ENCODE measurements around the gene COA1. TPM values are rescaled to one million over a fixed set of nuclear protein-coding genes. Genes with fewer than 3 reads are reported as not detected.

Gene COA1
- total RNA-seq, 2 donors from 2014 or later: 53.6 to 56.0 TPM

DNA sequence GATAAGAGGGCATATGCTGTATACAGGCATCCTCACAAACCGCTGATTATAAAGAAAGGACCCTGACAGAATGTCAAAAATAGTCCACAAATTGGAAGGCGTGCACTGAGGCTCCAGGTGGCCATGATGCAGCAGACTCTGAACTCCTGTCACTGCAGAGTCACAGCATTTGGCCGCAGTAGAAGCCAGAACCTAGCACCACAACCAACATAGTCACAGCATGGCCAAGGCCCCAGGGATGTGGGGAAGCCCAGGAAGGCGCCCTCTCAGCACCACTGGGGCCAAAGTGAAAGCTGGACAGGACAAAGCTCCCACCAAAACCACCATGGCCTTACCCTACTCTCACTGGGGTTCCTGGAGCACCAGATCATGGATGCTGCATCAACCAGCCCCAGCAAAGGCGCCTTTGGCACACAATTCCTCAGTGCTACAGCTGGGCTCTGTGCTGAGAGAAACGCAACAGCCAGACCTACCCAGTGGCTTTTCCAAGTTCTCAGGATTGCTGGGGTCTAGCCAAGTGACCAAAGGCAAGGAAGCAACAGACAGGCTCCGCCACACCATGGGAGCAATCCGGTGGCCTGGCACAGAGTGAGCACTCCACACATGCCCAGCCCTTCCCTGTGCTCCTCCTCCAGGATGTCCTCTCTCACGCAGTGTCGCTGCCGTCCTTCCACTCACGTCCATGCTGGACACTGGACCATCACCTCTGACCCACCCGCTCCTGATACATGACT, 86.3 kb downstream of the COA1 start:
- no peak for TF ChIP-seq CTCF (IDR thresholded peaks at IDR 0.05)
- Histone ChIP-seq H3K27ac (no peak overlapping the region), H3K4me1 (peaks cover 0 to 49% of the 10 kb centered on the region in 2 donors), H3K27me3 (no peaks in the 10 kb centered on the region), H3K9me3 (no peaks in the 10 kb centered on the region), H3K36me3 (peaks cover 12% of the 10 kb centered on the region), H3K4me3 (no peak overlapping the region)
- DNase-seq (ENCODE audit: low spot score): no peak

DNA sequence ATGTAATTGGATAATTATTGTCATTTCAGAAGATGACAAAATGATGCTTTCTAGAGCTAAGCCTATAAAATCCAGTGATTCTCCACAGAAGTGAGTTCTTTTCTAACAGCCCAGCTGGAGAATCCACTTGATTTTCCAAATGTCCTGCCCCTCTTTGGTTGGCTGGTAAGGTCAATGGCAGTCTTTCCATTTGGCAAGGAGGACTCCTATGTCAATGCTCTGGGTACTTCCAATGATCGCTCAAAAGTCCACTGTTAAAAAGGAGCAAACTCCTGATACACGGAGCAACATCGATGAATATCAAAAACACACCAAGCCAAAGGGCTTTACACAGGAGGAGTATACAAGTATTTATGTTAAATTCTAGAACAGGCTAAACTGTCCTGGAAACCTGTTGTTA, 88.6 kb downstream of the COA1 start:
- Histone ChIP-seq H3K36me3 (peaks cover 19% of the 10 kb centered on the region), H3K4me1 (peaks cover 0 to 35% of the 10 kb centered on the region in 2 donors), H3K9me3 (no peaks in the 10 kb centered on the region), H3K27me3 (no peaks in the 10 kb centered on the region), H3K27ac (peak overlapping the region; percentile 32 to 70), H3K4me3 (no peak overlapping the region)
- no peak for TF ChIP-seq CTCF (IDR thresholded peaks at IDR 0.05)
- no peak for DNase-seq (ENCODE audit: low spot score)

- peaks cover 19% of the 10 kb centered on the region for H3K36me3 ChIP-seq
- DNase-seq (ENCODE audit: low spot score): no peak
- H3K9me3 ChIP-seq: no peaks in the 10 kb centered on the region
- peaks cover 0 to 28% of the 10 kb centered on the region in 2 donors for H3K4me1 ChIP-seq
- H3K27ac ChIP-seq: peak overlapping the region; percentile 32 to 70
- no peaks in the 10 kb centered on the region for H3K27me3 ChIP-seq
- H3K4me3 ChIP-seq: no peak overlapping the region
- no peak for TF ChIP-seq CTCF (IDR thresholded peaks at IDR 0.05)
These were observed 89.3 kb downstream of the COA1 start for GRCh38 chr7:43639858-43640491.

- no peak overlapping the region for H3K27ac ChIP-seq
- no peak for TF ChIP-seq CTCF (IDR thresholded peaks at IDR 0.05)
- H3K4me1 ChIP-seq: peaks cover 0 to 28% of the 10 kb centered on the region in 2 donors
- peaks cover 17% of the 10 kb centered on the region for H3K36me3 ChIP-seq
- no peak for DNase-seq (ENCODE audit: low spot score)
- no peak overlapping the region for H3K4me3 ChIP-seq
- no peaks in the 10 kb centered on the region for H3K27me3 ChIP-seq
- no peaks in the 10 kb centered on the region for H3K9me3 ChIP-seq
These were observed 92.1 kb downstream of the COA1 start for GRCh38 chr7:43637114-43637806.

- H3K27ac ChIP-seq: peak overlapping the region in 1 of 2 donors; percentile 12
- no peak for TF ChIP-seq CTCF (IDR thresholded peaks at IDR 0.05)
- H3K27me3 ChIP-seq: no peaks in the 10 kb centered on the region
- no peak for DNase-seq (ENCODE audit: low spot score)
- peaks cover 25% of the 10 kb centered on the region for H3K36me3 ChIP-seq
- H3K4me1 ChIP-seq: peaks cover 0 to 28% of the 10 kb centered on the region in 2 donors
- H3K4me3 ChIP-seq: no peak overlapping the region
- no peaks in the 10 kb centered on the region for H3K9me3 ChIP-seq
These were observed 93.2 kb downstream of the COA1 start for GRCh38 chr7:43636093-43636492.
